GM23338 (cell line): ENCODE measurements around the gene DNAI7. TPM values are rescaled to one million over a fixed set of nuclear protein-coding genes. Genes with fewer than 3 reads are reported as not detected.

Source experiments
- ATAC-seq: fragments of 200-7000 bp; cut with Tn5 transposase; 3 replicates; pipeline ENCODE4 v1.9.1; 2020
- DNase-seq: peaks from one replicate; pipeline ENCODE4 v3.0.0-alpha.2; 2015; ENCODE audit warnings: low spot score
- H2AFZ ChIP-seq: fragments of 200-600 bp; sonication (generic); 2 replicates; pipeline ENCODE4 v1.8.0; 2016; ENCODE audit warnings: antibody characterized with exemption, mild to moderate bottlenecking, moderate library complexity
- H3F3A ChIP-seq: fragments of 200-600 bp; sonication (generic); replicated peaks from 2 replicates; pipeline ENCODE4 v1.8.0; 2017; ENCODE audit warnings: antibody characterized with exemption, mixed run types, low read depth
- H3K27ac ChIP-seq: fragments of 200-600 bp; sonication (generic); 2 replicates; pipeline ENCODE4 v1.6.1; 2016; ENCODE audit warnings: low read depth
- H3K27me3 ChIP-seq: fragments of 200-600 bp; sonication (generic); 2 replicates; pipeline ENCODE4 v1.8.0; 2016; ENCODE audit warnings: mild to moderate bottlenecking, mixed run types, moderate library complexity; ENCODE audit not compliant: insufficient read depth
- H3K36me3 ChIP-seq: fragments of 200-600 bp; sonication (generic); 2 replicates; pipeline ENCODE4 v1.8.0; 2016; ENCODE audit warnings: mild to moderate bottlenecking; ENCODE audit not compliant: insufficient read depth
- H3K4me1 ChIP-seq: fragments of 200-600 bp; sonication (generic); 2 replicates; pipeline ENCODE4 v1.8.0; 2016; ENCODE audit warnings: mild to moderate bottlenecking, moderate library complexity; ENCODE audit not compliant: insufficient read depth
- H3K4me2 ChIP-seq: fragments of 200-600 bp; sonication (generic); 2 replicates; pipeline ENCODE4 v1.7.1; 2017; ENCODE audit warnings: mixed run types
- H3K4me3 ChIP-seq: fragments of 200-600 bp; sonication (generic); 2 replicates; pipeline ENCODE4 v1.6.1; 2016; ENCODE audit warnings: mixed run types
- H3K79me2 ChIP-seq: fragments of 200-600 bp; sonication (generic); replicated peaks from 2 replicates; pipeline ENCODE4 v1.8.0; 2017; ENCODE audit warnings: mild to moderate bottlenecking; ENCODE audit not compliant: insufficient read depth
- H3K9me2 ChIP-seq: fragments of 200-600 bp; sonication (generic); 2 replicates; pipeline ENCODE4 v1.8.0; 2017; ENCODE audit not compliant: insufficient read depth
- H4K20me1 ChIP-seq: fragments of 200-600 bp; sonication (generic); replicated peaks from 2 replicates; pipeline ENCODE4 v1.8.0; 2017; ENCODE audit warnings: mild to moderate bottlenecking; ENCODE audit not compliant: insufficient read depth
- H3K27ac Mint-ChIP-seq: 2 replicates; pipeline ENCODE4 v1.8.0; 2020; ENCODE audit warnings: inconsistent platforms, mild to moderate bottlenecking, moderate library complexity, mixed read lengths
- H3K27me3 Mint-ChIP-seq: 3 replicates; pipeline ENCODE4 v1.8.0; 2022; ENCODE audit warnings: low read depth, mild to moderate bottlenecking, moderate library complexity, mixed read lengths, inconsistent platforms; ENCODE audit not compliant: insufficient read depth, poor library complexity
- H3K36me3 Mint-ChIP-seq: 3 replicates; pipeline ENCODE4 v1.8.0; 2021; ENCODE audit warnings: low read depth, mild to moderate bottlenecking, inconsistent platforms, moderate library complexity, mixed read lengths
- H3K4me1 Mint-ChIP-seq: 3 replicates; pipeline ENCODE4 v1.8.0; 2020; ENCODE audit warnings: mild to moderate bottlenecking, inconsistent platforms, mixed read lengths
- H3K4me3 Mint-ChIP-seq: 3 replicates; pipeline ENCODE4 v1.8.0; 2021; ENCODE audit warnings: moderate library complexity, mild to moderate bottlenecking, inconsistent platforms, mixed read lengths
- H3K9me3 Mint-ChIP-seq: 3 replicates; pipeline ENCODE4 v1.8.0; 2020; ENCODE audit warnings: moderate library complexity, mild to moderate bottlenecking, inconsistent platforms, mixed read lengths
- CREB1 ChIP-seq: fragments of 250-450 bp; sonication (Bioruptor Pico); IDR thresholded peaks from 2 replicates; pipeline ENCODE4 v1.5.0; 2020; ENCODE audit warnings: low read depth, mild to moderate bottlenecking, moderate library complexity
- CTCF ChIP-seq, 2 experiments: fragments of 200-600 bp in 1 of 2; sonication (generic) in 1 of 2; conservative IDR thresholded peaks; 2 replicates each; pipeline versions ENCODE4 v1.5.1 to v1.6.1; 2016 to 2017; ENCODE audit warnings: antibody characterized with exemption in 2 of 2, low read depth in 2 of 2, mild to moderate bottlenecking in 2 of 2, moderate library complexity in 1 of 2
- ETS1 ChIP-seq: IDR thresholded peaks from 2 replicates; pipeline ENCODE4 v1.6.1; 2016; ENCODE audit warnings: antibody characterized with exemption
- EZH2 ChIP-seq: fragments of 200-600 bp; sonication (generic); IDR thresholded peaks from one replicate; pipeline ENCODE4 v1.8.0; 2017; ENCODE audit warnings: antibody characterized with exemption, mild to moderate bottlenecking, low read depth; ENCODE audit not compliant: unreplicated experiment
- EZH2phosphoT487 ChIP-seq: fragments of 200-600 bp; sonication (generic); IDR thresholded peaks from one replicate; pipeline ENCODE4 v1.8.1; 2018; ENCODE audit warnings: antibody characterized with exemption; ENCODE audit not compliant: unreplicated experiment
- JUNB ChIP-seq: IDR thresholded peaks from one replicate; pipeline ENCODE4 v1.6.1; 2016; ENCODE audit warnings: antibody characterized with exemption; ENCODE audit not compliant: unreplicated experiment
- NANOG ChIP-seq: IDR thresholded peaks from 2 replicates; pipeline ENCODE4 v1.6.1; 2016; ENCODE audit warnings: antibody characterized with exemption, borderline replicate concordance
- POLR2AphosphoS5 ChIP-seq: IDR thresholded peaks from 2 replicates; pipeline ENCODE4 v1.6.1; 2016; ENCODE audit warnings: antibody characterized with exemption, low read depth
- STAT1 ChIP-seq: IDR thresholded peaks from one replicate; pipeline ENCODE4 v1.6.1; 2016; ENCODE audit warnings: antibody characterized with exemption; ENCODE audit not compliant: unreplicated experiment
- ZNF114 ChIP-seq: fragments of 250-450 bp; sonication (Bioruptor Pico); IDR thresholded peaks from 2 replicates; pipeline ENCODE4 v1.5.0; 2020; ENCODE audit warnings: mild to moderate bottlenecking, moderate library complexity
- ZNF331 ChIP-seq: fragments of 250-450 bp; sonication (Bioruptor Pico); IDR thresholded peaks from 2 replicates; pipeline ENCODE4 v1.5.0; 2020; ENCODE audit warnings: low read depth, mild to moderate bottlenecking, moderate library complexity
- polyA plus RNA-seq: library from polyadenylated mRNA; unstranded; fragments of >200 nt; fragmentation: Nextera tagmentation; extraction: Ambion mirVana; gene quantifications from 2 replicates; pipeline ENCODE4 v1.2.1, GENCODE V29; 2016
- total RNA-seq: library from RNA; depleted of rRNA; stranded (reverse); fragments of >200 nt; shearing (Covaris generic); gene quantifications from 2 replicates; pipeline ENCODE4 v1.2.3, GENCODE V29; 2014
- TF ChIP-seq, protein P1 (sequence below): fragments of 250-450 bp; sonication (Bioruptor Pico); IDR thresholded peaks from 2 replicates; pipeline ENCODE4 v1.5.0; 2020; ENCODE audit warnings: mild to moderate bottlenecking, moderate library complexity
- TF ChIP-seq, protein P2 (sequence below): IDR thresholded peaks from one replicate; pipeline ENCODE4 v1.6.1; 2018; ENCODE audit warnings: antibody characterized with exemption; ENCODE audit not compliant: unreplicated experiment

The DNAI7 gene
- total and polyA plus RNA-seq, 2 experiments from 2014 or later, result 0.08 TPM; not detected in 1

DNA sequence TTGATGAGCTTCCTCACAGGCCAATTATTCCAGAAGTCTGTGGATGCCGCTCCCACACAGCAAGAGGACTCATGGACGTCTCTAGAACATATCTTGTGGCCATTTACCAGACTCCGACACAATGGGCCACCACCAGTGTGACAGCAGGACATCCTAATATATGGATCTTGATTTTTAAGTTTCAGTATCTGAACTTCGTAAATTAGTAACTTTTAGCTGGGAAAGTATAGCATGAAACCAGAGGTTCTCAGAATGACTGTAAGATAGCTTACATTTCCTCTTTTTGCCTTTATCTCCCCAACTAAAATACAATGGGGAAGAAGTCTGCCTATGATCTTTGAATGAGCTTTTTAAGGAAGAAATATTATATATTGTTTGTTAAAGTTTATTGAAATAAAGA is 87.0 kb downstream of the DNAI7 start:
- Histone ChIP-seq H3K4me2 (no peak overlapping the region), H3K9me2 (no peaks in the 10 kb centered on the region), H3K36me3 (no peaks in the 10 kb centered on the region), H2AFZ (no peak overlapping the region), H4K20me1 (no peaks in the 10 kb centered on the region), H3K79me2 (no peaks in the 10 kb centered on the region), H3K4me3 (no peak overlapping the region), H3K4me1 (no peaks in the 10 kb centered on the region), H3F3A (no peaks in the 10 kb centered on the region), H3K27me3 (no peaks in the 10 kb centered on the region), H3K27ac (no peak overlapping the region)
- Mint-ChIP-seq H3K4me1 (no peaks in the 10 kb centered on the region), H3K27ac (no peak overlapping the region), H3K9me3 (no peaks in the 10 kb centered on the region), H3K36me3 (no peaks in the 10 kb centered on the region), H3K27me3 (no peaks in the 10 kb centered on the region), H3K4me3 (no peak overlapping the region)
- ATAC-seq, result no peak
- TF ChIP-seq CTCF (conservative IDR thresholded peaks at IDR 0.05; ENCODE audit: low read depth in 2 of 2) (no peak), ETS1 (no peak), ZNF114 (CRISPR knock-in tag) (no peak), STAT1 (no peak), NANOG (no peak), CREB1 (CRISPR knock-in tag) (no peak), ZNF331 (CRISPR knock-in tag) (no peak), EZH2 (no peak), JUNB (no peak), EZH2phosphoT487 (no peak), POLR2AphosphoS5 (no peak)
- TF ChIP-seq, protein P1, sequence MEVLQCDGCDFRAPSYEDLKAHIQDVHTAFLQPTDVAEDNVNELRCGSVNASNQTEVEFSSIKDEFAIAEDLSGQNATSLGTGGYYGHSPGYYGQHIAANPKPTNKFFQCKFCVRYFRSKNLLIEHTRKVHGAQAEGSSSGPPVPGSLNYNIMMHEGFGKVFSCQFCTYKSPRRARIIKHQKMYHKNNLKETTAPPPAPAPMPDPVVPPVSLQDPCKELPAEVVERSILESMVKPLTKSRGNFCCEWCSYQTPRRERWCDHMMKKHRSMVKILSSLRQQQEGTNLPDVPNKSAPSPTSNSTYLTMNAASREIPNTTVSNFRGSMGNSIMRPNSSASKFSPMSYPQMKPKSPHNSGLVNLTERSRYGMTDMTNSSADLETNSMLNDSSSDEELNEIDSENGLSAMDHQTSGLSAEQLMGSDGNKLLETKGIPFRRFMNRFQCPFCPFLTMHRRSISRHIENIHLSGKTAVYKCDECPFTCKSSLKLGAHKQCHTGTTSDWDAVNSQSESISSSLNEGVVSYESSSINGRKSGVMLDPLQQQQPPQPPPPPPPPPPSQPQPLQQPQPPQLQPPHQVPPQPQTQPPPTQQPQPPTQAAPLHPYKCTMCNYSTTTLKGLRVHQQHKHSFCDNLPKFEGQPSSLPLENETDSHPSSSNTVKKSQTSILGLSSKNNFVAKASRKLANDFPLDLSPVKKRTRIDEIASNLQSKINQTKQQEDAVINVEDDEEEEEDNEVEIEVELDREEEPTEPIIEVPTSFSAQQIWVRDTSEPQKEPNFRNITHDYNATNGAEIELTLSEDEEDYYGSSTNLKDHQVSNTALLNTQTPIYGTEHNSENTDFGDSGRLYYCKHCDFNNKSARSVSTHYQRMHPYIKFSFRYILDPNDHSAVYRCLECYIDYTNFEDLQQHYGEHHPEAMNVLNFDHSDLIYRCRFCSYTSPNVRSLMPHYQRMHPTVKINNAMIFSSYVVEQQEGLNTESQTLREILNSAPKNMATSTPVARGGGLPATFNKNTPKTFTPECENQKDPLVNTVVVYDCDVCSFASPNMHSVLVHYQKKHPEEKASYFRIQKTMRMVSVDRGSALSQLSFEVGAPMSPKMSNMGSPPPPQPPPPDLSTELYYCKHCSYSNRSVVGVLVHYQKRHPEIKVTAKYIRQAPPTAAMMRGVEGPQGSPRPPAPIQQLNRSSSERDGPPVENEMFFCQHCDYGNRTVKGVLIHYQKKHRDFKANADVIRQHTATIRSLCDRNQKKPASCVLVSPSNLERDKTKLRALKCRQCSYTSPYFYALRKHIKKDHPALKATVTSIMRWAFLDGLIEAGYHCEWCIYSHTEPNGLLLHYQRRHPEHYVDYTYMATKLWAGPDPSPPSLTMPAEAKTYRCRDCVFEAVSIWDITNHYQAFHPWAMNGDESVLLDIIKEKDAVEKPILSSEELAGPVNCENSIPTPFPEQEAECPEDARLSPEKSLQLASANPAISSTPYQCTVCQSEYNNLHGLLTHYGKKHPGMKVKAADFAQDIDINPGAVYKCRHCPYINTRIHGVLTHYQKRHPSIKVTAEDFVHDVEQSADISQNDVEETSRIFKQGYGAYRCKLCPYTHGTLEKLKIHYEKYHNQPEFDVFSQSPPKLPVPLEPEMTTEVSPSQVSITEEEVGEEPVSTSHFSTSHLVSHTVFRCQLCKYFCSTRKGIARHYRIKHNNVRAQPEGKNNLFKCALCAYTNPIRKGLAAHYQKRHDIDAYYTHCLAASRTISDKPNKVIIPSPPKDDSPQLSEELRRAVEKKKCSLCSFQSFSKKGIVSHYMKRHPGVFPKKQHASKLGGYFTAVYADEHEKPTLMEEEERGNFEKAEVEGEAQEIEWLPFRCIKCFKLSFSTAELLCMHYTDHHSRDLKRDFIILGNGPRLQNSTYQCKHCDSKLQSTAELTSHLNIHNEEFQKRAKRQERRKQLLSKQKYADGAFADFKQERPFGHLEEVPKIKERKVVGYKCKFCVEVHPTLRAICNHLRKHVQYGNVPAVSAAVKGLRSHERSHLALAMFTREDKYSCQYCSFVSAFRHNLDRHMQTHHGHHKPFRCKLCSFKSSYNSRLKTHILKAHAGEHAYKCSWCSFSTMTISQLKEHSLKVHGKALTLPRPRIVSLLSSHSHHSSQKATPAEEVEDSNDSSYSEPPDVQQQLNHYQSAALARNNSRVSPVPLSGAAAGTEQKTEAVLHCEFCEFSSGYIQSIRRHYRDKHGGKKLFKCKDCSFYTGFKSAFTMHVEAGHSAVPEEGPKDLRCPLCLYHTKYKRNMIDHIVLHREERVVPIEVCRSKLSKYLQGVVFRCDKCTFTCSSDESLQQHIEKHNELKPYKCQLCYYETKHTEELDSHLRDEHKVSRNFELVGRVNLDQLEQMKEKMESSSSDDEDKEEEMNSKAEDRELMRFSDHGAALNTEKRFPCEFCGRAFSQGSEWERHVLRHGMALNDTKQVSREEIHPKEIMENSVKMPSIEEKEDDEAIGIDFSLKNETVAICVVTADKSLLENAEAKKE (CRISPR knock-in tag), result no peak
- TF ChIP-seq, protein P2, sequence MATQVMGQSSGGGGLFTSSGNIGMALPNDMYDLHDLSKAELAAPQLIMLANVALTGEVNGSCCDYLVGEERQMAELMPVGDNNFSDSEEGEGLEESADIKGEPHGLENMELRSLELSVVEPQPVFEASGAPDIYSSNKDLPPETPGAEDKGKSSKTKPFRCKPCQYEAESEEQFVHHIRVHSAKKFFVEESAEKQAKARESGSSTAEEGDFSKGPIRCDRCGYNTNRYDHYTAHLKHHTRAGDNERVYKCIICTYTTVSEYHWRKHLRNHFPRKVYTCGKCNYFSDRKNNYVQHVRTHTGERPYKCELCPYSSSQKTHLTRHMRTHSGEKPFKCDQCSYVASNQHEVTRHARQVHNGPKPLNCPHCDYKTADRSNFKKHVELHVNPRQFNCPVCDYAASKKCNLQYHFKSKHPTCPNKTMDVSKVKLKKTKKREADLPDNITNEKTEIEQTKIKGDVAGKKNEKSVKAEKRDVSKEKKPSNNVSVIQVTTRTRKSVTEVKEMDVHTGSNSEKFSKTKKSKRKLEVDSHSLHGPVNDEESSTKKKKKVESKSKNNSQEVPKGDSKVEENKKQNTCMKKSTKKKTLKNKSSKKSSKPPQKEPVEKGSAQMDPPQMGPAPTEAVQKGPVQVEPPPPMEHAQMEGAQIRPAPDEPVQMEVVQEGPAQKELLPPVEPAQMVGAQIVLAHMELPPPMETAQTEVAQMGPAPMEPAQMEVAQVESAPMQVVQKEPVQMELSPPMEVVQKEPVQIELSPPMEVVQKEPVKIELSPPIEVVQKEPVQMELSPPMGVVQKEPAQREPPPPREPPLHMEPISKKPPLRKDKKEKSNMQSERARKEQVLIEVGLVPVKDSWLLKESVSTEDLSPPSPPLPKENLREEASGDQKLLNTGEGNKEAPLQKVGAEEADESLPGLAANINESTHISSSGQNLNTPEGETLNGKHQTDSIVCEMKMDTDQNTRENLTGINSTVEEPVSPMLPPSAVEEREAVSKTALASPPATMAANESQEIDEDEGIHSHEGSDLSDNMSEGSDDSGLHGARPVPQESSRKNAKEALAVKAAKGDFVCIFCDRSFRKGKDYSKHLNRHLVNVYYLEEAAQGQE, result no peak
- no peak for DNase-seq
